Right lobe of liver (tissue), 4 donors: ENCODE data around the gene PRICKLE4.

Experiments used
- POLR2A ChIP-seq: fragments of 450-650 bp; IDR thresholded peaks from one replicate; pipeline ENCODE4 v1.6.1; 2017; ENCODE audit warnings: antibody characterized with exemption, mild to moderate bottlenecking
- TF ChIP-seq, protein P1 (sequence below), 4 donors: fragments of 200-600 bp in 3 of 4; fragments of 450-650 bp in 1 of 4; IDR thresholded peaks; one replicate each; pipeline versions ENCODE4 v1.5.1 to v1.8.0; 2016 to 2022; ENCODE audit warnings: antibody characterized with exemption in 4 of 4, mild to moderate bottlenecking in 2 of 4
- donor health status: DM: no; HTN: no; CAD: no.
- donor health status: DM: no; HTN: no; CAD: no.
- donor health status: DM: no; HTN: yes; CAD: no.

GRCh38 chr6:41805830-41806774, 25.5 kb downstream of the PRICKLE4 start:
- TF ChIP-seq, protein P1, sequence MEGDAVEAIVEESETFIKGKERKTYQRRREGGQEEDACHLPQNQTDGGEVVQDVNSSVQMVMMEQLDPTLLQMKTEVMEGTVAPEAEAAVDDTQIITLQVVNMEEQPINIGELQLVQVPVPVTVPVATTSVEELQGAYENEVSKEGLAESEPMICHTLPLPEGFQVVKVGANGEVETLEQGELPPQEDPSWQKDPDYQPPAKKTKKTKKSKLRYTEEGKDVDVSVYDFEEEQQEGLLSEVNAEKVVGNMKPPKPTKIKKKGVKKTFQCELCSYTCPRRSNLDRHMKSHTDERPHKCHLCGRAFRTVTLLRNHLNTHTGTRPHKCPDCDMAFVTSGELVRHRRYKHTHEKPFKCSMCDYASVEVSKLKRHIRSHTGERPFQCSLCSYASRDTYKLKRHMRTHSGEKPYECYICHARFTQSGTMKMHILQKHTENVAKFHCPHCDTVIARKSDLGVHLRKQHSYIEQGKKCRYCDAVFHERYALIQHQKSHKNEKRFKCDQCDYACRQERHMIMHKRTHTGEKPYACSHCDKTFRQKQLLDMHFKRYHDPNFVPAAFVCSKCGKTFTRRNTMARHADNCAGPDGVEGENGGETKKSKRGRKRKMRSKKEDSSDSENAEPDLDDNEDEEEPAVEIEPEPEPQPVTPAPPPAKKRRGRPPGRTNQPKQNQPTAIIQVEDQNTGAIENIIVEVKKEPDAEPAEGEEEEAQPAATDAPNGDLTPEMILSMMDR (IDR thresholded peaks at IDR 0.05) = no peak
- no peak for TF ChIP-seq POLR2A
